ENCODE measurements around the gene PRKAG1. TPM values are rescaled to one million over a fixed set of nuclear protein-coding genes. Genes with fewer than 3 reads are reported as not detected.

The PRKAG1 gene
- total RNA-seq, 1 donor from 2014 or later, result 47.1 TPM

DNA sequence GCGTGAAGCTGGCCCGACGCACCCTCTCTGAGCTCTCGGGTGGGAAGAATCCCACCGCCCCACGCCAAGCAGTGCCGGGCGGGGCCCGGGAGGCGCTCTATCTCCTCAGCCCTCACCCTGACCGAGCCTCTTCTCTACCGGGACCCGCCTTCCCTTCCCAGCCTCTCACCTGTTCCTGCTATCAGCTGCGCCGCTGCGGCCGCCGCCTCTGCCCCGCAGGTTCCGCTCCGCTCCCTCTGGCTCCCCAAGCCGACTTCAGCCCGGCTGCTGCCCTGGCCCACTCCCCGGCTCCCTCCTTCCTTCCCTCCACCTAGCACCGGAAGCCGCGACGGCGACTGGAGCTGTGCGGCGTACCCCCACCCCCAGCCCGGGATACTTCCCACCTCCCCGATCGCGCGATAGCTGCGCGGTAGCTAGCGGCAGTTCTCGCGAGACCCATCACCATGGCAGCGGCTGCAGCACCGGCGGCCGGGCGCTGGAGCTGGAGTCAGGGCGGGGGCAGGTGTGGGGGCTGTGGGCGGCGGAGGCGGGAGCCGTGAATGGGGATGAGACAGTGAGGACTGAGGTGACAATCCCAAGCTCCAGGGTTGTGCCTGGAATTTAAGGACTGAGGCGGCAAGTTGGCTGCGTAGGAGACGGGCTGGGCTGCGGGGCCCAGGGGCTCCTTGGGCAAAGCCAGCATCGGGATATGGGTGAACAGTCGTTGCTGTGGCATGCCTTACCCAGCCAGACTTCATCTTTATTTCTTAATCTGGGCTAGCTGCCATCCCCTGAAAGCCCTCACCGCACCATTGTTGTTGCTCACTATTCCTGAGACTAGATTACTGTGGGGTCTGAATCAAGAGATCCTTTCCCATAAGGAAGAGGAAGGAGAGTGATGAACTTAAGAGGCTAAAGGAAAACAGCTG, 61.2 kb downstream of the PRKAG1 start, which contains the start of gene ARF3:
TSS of gene ARF3 (minus strand) at position 347 of the 908 bp plus-strand sequence. CDS start 16,392 bp downstream, outside the sequence.
- FAIRE-seq, result no peak
- H3K4me3 Mint-ChIP-seq (ENCODE audit: unreplicated experiment), result peak within 1 kb of the TSS; percentile 97
- H3K4me1 Mint-ChIP-seq (ENCODE audit: low read depth, unreplicated experiment), result peaks cover 24% of the 10 kb centered on the region
- no peak for TF ChIP-seq EZH2 (IDR thresholded peaks at IDR 0.05; ENCODE audit: insufficient read depth, low read length)
- TF ChIP-seq CTCF (IDR thresholded peaks at IDR 0.05; ENCODE audit: insufficient read depth, low read depth, low read length), result no peak
- Histone ChIP-seq H3K79me2 (ENCODE audit: insufficient read depth, low read length) (peaks cover 48% of the 10 kb centered on the region), H4K20me1 (ENCODE audit: insufficient read depth, low read length) (peaks cover 39% of the 10 kb centered on the region), H3K9ac (ENCODE audit: low read length) (peak within 1 kb of the TSS; percentile 93), H3K4me2 (ENCODE audit: low read length) (peak within 1 kb of the TSS; percentile 93), H3K4me1 (ENCODE audit: insufficient read depth, low read length) (peaks cover 15% of the 10 kb centered on the region), H3K4me3 (ENCODE audit: insufficient read depth, low read depth, low read length) (peak within 1 kb of the TSS; percentile 88), H3K36me3 (ENCODE audit: insufficient read depth, low read length) (peaks cover 10% of the 10 kb centered on the region), H3K27me3 (ENCODE audit: insufficient read depth, low read length) (peaks cover 3% of the 10 kb centered on the region), H3K9me3 (ENCODE audit: insufficient read depth, low read depth, low read length) (no peaks in the 10 kb centered on the region), H2AFZ (ENCODE audit: low read depth, low read length) (peak within 1 kb of the TSS; percentile 90), H3K27ac (ENCODE audit: low read depth, low read length) (peak within 1 kb of the TSS; percentile 74)
- no peaks in the 10 kb centered on the region for H3K27me3 Mint-ChIP-seq (ENCODE audit: low read depth, unreplicated experiment)
- peak within 1 kb of the TSS; percentile 97 for H3K27ac Mint-ChIP-seq (ENCODE audit: unreplicated experiment)
- peak; percentile 74 for DNase-seq (ENCODE audit: low read depth)
- H3K36me3 Mint-ChIP-seq (ENCODE audit: low read depth, unreplicated experiment), result peaks cover 1% of the 10 kb centered on the region
- H3K9me3 Mint-ChIP-seq (ENCODE audit: unreplicated experiment), result no peaks in the 10 kb centered on the region

GRCh38 chr12:48956279-48957140, 62.1 kb downstream of the PRKAG1 start:
- peak overlapping the region; percentile 97 for H3K27ac Mint-ChIP-seq (ENCODE audit: unreplicated experiment)
- peak overlapping the region; percentile 88 for H3K4me3 ChIP-seq (ENCODE audit: insufficient read depth, low read depth, low read length)
- H3K4me1 ChIP-seq (ENCODE audit: insufficient read depth, low read length), result peaks cover 15% of the 10 kb centered on the region
- H2AFZ ChIP-seq (ENCODE audit: low read depth, low read length), result peak overlapping the region; percentile 80
- peaks cover 48% of the 10 kb centered on the region for H4K20me1 ChIP-seq (ENCODE audit: insufficient read depth, low read length)
- H3K9me3 Mint-ChIP-seq (ENCODE audit: unreplicated experiment), result no peaks in the 10 kb centered on the region
- peaks cover 56% of the 10 kb centered on the region for H3K79me2 ChIP-seq (ENCODE audit: insufficient read depth, low read length)
- H3K36me3 Mint-ChIP-seq (ENCODE audit: low read depth, unreplicated experiment), result peaks cover 7% of the 10 kb centered on the region
- H3K9me3 ChIP-seq (ENCODE audit: insufficient read depth, low read depth, low read length), result no peaks in the 10 kb centered on the region
- no peak for TF ChIP-seq CTCF (IDR thresholded peaks at IDR 0.05; ENCODE audit: insufficient read depth, low read depth, low read length)
- no peak for TF ChIP-seq EZH2 (IDR thresholded peaks at IDR 0.05; ENCODE audit: insufficient read depth, low read length)
- peaks cover 15% of the 10 kb centered on the region for H3K36me3 ChIP-seq (ENCODE audit: insufficient read depth, low read length)
- FAIRE-seq (no peak), DNase-seq (ENCODE audit: low read depth) (peak; percentile 98)
- peaks cover 23% of the 10 kb centered on the region for H3K4me1 Mint-ChIP-seq (ENCODE audit: low read depth, unreplicated experiment)
- no peaks in the 10 kb centered on the region for H3K27me3 Mint-ChIP-seq (ENCODE audit: low read depth, unreplicated experiment)
- H3K4me2 ChIP-seq (ENCODE audit: low read length), result peak overlapping the region; percentile 93
- peak overlapping the region; percentile 97 for H3K4me3 Mint-ChIP-seq (ENCODE audit: unreplicated experiment)
- peak overlapping the region; percentile 93 for H3K9ac ChIP-seq (ENCODE audit: low read length)
- H3K27me3 ChIP-seq (ENCODE audit: insufficient read depth, low read length), result peaks cover 3% of the 10 kb centered on the region
- H3K27ac ChIP-seq (ENCODE audit: low read depth, low read length), result peak overlapping the region; percentile 74

All from astrocyte (in vitro differentiated cells and primary cell).